Dendritic cell treated with granulocyte-macrophage colony-stimulating factor and Interleukin-4, amounts not matched to agents 40 ng/mL and 50 ng/mL, for 4 days (primary cell): ENCODE results near the gene AFG1L.

ENCODE experiments used
- H3K27ac Mint-ChIP-seq: one replicate; pipeline ENCODE4 v1.8.0; 2022; ENCODE audit warnings: mild to moderate bottlenecking, mixed read lengths
- H3K27me3 Mint-ChIP-seq: one replicate; pipeline ENCODE4 v1.8.0; 2022; ENCODE audit warnings: mild to moderate bottlenecking, mixed read lengths
- H3K36me3 Mint-ChIP-seq: one replicate; pipeline ENCODE4 v1.8.0; 2022; ENCODE audit warnings: low read depth, mixed read lengths
- H3K4me1 Mint-ChIP-seq: one replicate; pipeline ENCODE4 v1.8.0; 2022; ENCODE audit warnings: low read depth, mixed read lengths
- H3K4me3 Mint-ChIP-seq: one replicate; pipeline ENCODE4 v1.8.0; 2022; ENCODE audit warnings: mild to moderate bottlenecking, moderate library complexity, mixed read lengths
- H3K9me3 Mint-ChIP-seq: one replicate; pipeline ENCODE4 v1.8.0; 2022; ENCODE audit warnings: mixed read lengths
- intact Hi-C: fragments of 100-400 bp; cut with micrococcal nuclease; formaldehyde crosslinking; loops from one replicate; pipeline ENCODE4 v1.15.0; 2022

AFG1L gene

GRCh38 chr6:108419934-108420609, 125.2 kb downstream of the AFG1L start:
- no peaks in the 10 kb centered on the region for H3K4me1 Mint-ChIP-seq
- intact Hi-C loops: no loop called here
- peaks cover 7% of the 10 kb centered on the region for H3K9me3 Mint-ChIP-seq
- H3K27me3 Mint-ChIP-seq: no peaks in the 10 kb centered on the region
- H3K36me3 Mint-ChIP-seq: no peaks in the 10 kb centered on the region
- H3K4me3 Mint-ChIP-seq: no peak overlapping the region
- H3K27ac Mint-ChIP-seq: no peak overlapping the region

GRCh38 chr6:108421366-108421765, 126.5 kb downstream of the AFG1L start:
- Mint-ChIP-seq H3K4me3 (no peak overlapping the region), H3K27me3 (no peaks in the 10 kb centered on the region), H3K27ac (no peak overlapping the region), H3K9me3 (no peaks in the 10 kb centered on the region), H3K36me3 (no peaks in the 10 kb centered on the region), H3K4me1 (no peaks in the 10 kb centered on the region)
- intact Hi-C loops: no loop called here

DNA sequence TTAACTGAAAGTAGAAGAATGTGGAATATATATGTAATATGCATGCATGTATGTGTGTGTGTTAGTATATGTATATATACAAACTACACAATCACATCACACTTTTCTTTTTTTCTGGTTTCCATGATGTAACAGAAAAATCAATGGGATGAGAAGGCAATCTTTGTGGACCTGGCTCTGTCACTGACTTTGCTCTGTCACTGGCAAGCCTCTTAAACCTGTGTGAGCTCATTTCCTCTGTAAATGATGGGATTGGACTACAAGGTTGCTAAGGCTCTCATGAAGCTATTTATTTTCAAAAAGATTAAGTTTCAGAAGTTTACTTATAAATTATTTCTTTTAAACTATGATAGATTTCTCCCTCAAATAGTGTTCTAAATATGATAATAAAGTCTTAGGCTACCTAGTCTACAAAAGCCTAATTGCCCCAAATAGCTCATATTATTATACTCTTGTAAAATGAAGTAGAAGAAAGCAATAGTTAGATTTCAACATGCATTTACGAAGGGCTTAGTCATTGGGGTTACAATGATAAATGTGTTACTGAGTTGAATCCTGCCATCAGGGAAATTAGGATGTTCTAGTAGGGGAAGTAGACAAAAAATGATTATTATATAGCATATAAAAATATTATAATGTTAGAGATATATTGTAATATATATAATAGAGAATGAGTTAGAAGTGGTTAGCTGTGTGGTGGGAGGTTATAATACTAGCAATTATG, 129.3 kb downstream of the AFG1L start:
- Mint-ChIP-seq H3K4me3 (no peak overlapping the region), H3K27me3 (no peaks in the 10 kb centered on the region), H3K27ac (no peak overlapping the region), H3K4me1 (no peaks in the 10 kb centered on the region), H3K9me3 (no peaks in the 10 kb centered on the region), H3K36me3 (no peaks in the 10 kb centered on the region)
- intact Hi-C loops: no loop called here

DNA sequence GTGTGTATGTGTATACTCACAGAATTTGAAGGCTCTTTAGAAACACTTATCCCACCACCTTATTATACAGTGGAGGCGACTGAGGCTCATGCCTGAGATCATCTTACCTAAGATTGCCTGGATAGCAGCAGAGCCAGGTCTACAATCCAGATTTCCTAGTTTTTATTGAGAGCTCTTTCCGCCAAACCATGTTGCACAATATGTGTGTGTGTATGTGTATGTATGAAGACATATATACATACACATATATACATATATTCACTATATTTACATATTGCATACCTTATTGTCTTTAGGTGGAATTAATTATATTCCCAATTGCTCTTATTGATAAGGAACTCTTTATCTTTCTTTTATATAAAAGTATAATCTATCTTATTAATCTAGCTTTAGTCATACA, 130.6 kb downstream of the AFG1L start:
- H3K9me3 Mint-ChIP-seq: no peaks in the 10 kb centered on the region
- no peaks in the 10 kb centered on the region for H3K36me3 Mint-ChIP-seq
- H3K4me1 Mint-ChIP-seq: no peaks in the 10 kb centered on the region
- H3K4me3 Mint-ChIP-seq: no peak overlapping the region
- intact Hi-C loops: no loop called here
- no peaks in the 10 kb centered on the region for H3K27me3 Mint-ChIP-seq
- no peak overlapping the region for H3K27ac Mint-ChIP-seq

DNA sequence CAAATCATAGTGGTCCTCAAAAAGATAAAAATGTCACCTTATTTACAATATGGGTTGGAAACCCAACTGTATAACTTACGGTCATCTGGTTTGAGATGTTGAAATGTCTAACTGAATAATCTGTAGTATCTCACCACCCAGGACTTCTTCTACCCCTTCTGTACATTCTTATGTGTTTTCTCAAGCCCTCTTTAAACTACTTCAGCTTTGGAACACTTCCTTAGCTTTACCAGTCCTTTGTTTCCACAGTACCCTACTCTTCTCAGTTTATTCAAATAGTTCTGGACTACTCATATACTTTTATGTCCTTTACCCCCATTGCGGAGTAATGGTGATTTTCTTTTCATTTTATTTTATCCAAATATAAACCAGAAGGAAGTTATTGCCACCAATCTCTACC, 137.3 kb downstream of the AFG1L start:
- H3K27ac Mint-ChIP-seq: no peak overlapping the region
- intact Hi-C loops: no loop called here
- H3K27me3 Mint-ChIP-seq: no peaks in the 10 kb centered on the region
- no peaks in the 10 kb centered on the region for H3K9me3 Mint-ChIP-seq
- no peaks in the 10 kb centered on the region for H3K36me3 Mint-ChIP-seq
- no peaks in the 10 kb centered on the region for H3K4me1 Mint-ChIP-seq
- H3K4me3 Mint-ChIP-seq: no peak overlapping the region

DNA sequence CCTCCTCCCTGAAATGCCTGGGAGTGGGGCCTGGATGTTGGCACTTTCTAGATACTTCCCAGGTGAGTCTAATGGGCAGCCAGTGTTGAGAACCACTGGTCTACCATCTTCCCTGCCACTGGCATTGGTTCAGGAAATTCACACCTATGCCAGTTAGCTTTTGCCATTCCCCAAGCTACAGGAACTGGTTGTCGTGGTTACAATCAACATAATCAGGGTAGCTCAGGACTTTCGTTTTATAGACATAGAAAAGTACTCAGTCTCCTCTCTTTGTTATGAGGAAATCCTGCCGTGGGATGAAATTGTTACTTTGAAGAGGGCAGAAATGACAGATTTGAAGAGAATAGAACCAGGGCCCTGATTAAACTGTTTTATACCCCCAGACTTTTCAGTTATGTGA, 137.9 kb downstream of the AFG1L start:
- Mint-ChIP-seq H3K27me3 (no peaks in the 10 kb centered on the region), H3K36me3 (no peaks in the 10 kb centered on the region), H3K27ac (no peak overlapping the region), H3K9me3 (no peaks in the 10 kb centered on the region), H3K4me3 (no peak overlapping the region), H3K4me1 (no peaks in the 10 kb centered on the region)
- intact Hi-C loops: no loop called here

DNA sequence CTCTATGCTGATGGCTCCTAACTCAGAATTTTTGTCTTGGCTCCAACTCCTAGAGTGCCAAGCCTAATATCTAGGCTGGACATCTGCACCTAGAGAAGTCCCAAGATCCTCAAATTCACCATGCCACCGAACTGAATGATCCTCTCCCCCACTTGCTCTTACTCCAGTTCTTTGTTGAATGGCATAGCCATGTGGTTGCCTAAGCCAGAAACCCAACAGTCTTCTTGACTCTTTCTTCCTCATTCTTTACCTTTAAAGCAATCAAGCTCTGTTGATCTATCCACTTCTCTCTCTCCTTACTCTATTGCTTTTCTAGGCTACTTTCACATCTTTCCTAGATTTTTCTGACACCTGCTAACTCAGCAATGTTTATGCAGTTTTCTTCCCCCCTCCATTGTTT, 139.4 kb downstream of the AFG1L start:
- no peak overlapping the region for H3K4me3 Mint-ChIP-seq
- intact Hi-C loops: no loop called here
- H3K9me3 Mint-ChIP-seq: no peaks in the 10 kb centered on the region

GRCh38 chr6:108435391-108435790, 140.5 kb downstream of the AFG1L start:
- intact Hi-C loops: no loop called here
- H3K9me3 Mint-ChIP-seq: no peaks in the 10 kb centered on the region
- no peak overlapping the region for H3K27ac Mint-ChIP-seq

More for the DNA sequence above, 139.4 kb downstream of the AFG1L start:
- Mint-ChIP-seq H3K36me3 (no peaks in the 10 kb centered on the region), H3K4me1 (peaks cover 12% of the 10 kb centered on the region), H3K27me3 (no peaks in the 10 kb centered on the region), H3K27ac (no peak overlapping the region)

DNA sequence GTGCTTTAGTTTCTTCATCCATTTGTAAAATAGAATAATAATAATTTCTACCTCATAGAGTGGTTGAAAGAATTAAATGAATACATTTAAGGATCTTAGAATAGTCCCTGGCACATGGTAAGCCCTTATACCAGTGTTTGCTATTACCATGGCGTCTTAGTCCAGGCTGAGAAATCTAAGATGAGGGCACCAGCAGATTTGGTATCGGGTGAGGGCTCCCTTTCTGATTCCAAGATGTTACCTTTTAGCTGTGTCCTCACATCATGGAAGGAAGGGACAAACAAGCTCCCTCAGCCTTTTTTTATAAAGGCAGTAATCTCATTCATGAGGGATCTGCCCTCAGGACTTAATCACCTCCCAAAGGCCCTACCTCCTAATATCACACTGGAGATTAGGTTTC, 141.9 kb downstream of the AFG1L start:
- H3K9me3 Mint-ChIP-seq: no peaks in the 10 kb centered on the region
- H3K4me1 Mint-ChIP-seq: peaks cover 12% of the 10 kb centered on the region

More at GRCh38 chr6:108435391-108435790, 140.5 kb downstream of the AFG1L start:
- H3K4me3 Mint-ChIP-seq: no peak overlapping the region
- peaks cover 12% of the 10 kb centered on the region for H3K4me1 Mint-ChIP-seq
- H3K36me3 Mint-ChIP-seq: no peaks in the 10 kb centered on the region
- no peaks in the 10 kb centered on the region for H3K27me3 Mint-ChIP-seq

GRCh38 chr6:108437821-108438220, 143.0 kb downstream of the AFG1L start:
- H3K27ac Mint-ChIP-seq: no peak overlapping the region
- peaks cover 12% of the 10 kb centered on the region for H3K4me1 Mint-ChIP-seq
- no peak overlapping the region for H3K4me3 Mint-ChIP-seq
- no peaks in the 10 kb centered on the region for H3K9me3 Mint-ChIP-seq
- no peaks in the 10 kb centered on the region for H3K36me3 Mint-ChIP-seq
- intact Hi-C loops: no loop called here
- H3K27me3 Mint-ChIP-seq: no peaks in the 10 kb centered on the region

More for the DNA sequence above, 141.9 kb downstream of the AFG1L start:
- H3K27ac Mint-ChIP-seq: no peak overlapping the region
- no peaks in the 10 kb centered on the region for H3K36me3 Mint-ChIP-seq
- H3K27me3 Mint-ChIP-seq: no peaks in the 10 kb centered on the region
- H3K4me3 Mint-ChIP-seq: no peak overlapping the region
- intact Hi-C loops: no loop called here

GRCh38 chr6:108438918-108439317, 144.1 kb downstream of the AFG1L start:
- intact Hi-C loops: no loop called here
- H3K4me1 Mint-ChIP-seq: peaks cover 12% of the 10 kb centered on the region
- H3K36me3 Mint-ChIP-seq: no peaks in the 10 kb centered on the region
- H3K4me3 Mint-ChIP-seq: no peak overlapping the region
- H3K9me3 Mint-ChIP-seq: no peaks in the 10 kb centered on the region
- H3K27ac Mint-ChIP-seq: no peak overlapping the region
- H3K27me3 Mint-ChIP-seq: no peaks in the 10 kb centered on the region

GRCh38 chr6:108441141-108441540, 146.3 kb downstream of the AFG1L start:
- intact Hi-C loops: no loop called here
- H3K27ac Mint-ChIP-seq: no peak overlapping the region
- peaks cover 12% of the 10 kb centered on the region for H3K4me1 Mint-ChIP-seq
- H3K36me3 Mint-ChIP-seq: no peaks in the 10 kb centered on the region
- H3K27me3 Mint-ChIP-seq: no peaks in the 10 kb centered on the region
- no peaks in the 10 kb centered on the region for H3K9me3 Mint-ChIP-seq
- no peak overlapping the region for H3K4me3 Mint-ChIP-seq

DNA sequence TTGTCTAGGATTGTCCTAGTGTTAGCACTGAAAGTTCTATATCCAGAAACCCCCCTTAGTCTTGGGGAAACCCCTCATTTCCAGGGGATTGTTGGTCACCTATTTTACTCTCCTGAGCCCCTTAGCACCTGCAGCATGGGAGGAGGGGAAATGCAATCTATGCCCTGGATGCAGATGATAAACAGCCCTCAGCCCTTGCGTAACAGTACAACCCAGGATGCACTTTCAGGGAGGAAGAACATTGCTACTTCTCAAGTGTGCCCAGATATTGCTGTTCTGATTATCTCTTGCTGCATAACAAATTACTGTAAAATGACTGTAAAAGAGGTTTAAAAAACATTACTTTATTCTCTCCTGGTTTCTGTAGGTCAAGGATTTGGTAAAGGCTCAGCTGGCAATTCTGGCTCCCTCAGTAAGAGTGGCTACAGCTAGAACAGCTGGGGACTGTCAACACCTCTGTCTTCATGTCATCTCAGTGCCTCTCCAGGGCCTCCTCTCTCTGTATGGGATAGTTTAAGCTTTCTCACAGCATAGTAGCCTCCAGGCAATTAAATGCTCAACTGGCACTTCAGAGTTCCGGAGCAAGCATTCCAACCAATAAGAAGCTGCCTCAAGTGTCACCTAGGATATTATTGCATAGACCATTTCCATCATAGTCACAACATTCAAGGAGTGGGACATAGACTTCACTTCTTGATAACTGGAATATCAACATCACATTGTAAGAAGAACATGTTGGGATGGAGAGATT, 148.1 kb downstream of the AFG1L start:
- peaks cover 11% of the 10 kb centered on the region for H3K4me1 Mint-ChIP-seq
- H3K36me3 Mint-ChIP-seq: no peaks in the 10 kb centered on the region
- no peaks in the 10 kb centered on the region for H3K9me3 Mint-ChIP-seq
- H3K4me3 Mint-ChIP-seq: no peak overlapping the region
- intact Hi-C loops: no loop called here
- H3K27ac Mint-ChIP-seq: no peak overlapping the region
- no peaks in the 10 kb centered on the region for H3K27me3 Mint-ChIP-seq

DNA sequence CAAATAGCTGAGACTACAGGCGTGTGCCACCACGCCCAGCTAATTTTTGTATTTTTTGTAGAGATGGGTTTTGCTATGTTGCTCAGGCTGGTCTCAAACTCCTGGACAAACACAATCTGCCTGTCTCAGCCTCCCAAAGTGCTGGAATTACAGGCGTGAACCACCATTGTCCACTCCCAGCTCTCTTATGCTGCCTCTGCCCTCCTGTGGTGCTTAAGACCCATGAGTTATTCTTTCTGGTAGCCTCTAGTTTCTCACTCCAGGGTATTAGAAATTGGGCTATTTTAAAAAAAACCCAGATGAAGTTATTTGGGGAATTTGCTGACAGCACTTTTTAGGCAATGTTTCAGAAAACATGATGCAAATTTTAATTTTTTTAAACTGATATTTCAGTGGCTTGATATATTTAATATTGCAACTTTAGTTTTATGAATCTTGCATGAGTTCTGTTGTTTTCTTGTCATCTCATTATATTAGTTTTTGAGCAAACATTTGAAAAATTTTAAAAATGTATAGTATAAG, 151.8 kb downstream of the AFG1L start:
- Mint-ChIP-seq H3K9me3 (no peaks in the 10 kb centered on the region), H3K4me3 (no peak overlapping the region), H3K27ac (no peak overlapping the region), H3K4me1 (no peaks in the 10 kb centered on the region), H3K36me3 (no peaks in the 10 kb centered on the region), H3K27me3 (no peaks in the 10 kb centered on the region)
- intact Hi-C loops: no loop called here
